AG08395 (cell line): ENCODE data around the gene PLEKHG3.
"Not testable (repeated sequence)": the region's sequence is repeated elsewhere in the genome, so short reads cannot be mapped to it uniquely, and the experiment has no call there.

Experiments used
- DNase-seq: peaks from one replicate; pipeline ENCODE4 v3.0.0; 2012; ENCODE audit warnings: mixed read lengths, low spot score

PLEKHG3 gene

GRCh38 chr14:64688031-64688430, 16.2 kb upstream of the PLEKHG3 start:
- DNase-seq, result no peak

- DNase-seq, result no peak
Observed at GRCh38 chr14:64688811-64689281, 15.4 kb upstream of the PLEKHG3 start.

DNA sequence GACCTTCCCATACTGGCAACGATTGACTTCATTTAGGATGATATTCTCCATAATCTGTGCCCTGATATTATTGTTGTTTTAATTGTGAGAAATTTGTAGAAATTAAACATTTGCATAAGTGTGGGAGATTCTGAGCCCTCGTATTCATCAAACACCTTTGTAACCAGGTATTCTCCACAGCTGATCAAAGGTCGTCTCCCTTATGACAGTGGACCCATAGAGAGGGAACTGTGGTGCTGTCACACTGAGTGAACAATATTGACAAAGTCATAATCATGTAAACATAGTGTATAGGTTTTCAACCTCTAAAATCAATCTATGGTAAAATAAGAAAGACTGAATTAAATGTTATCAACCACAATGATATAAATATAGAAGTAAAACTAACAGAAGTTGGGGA, 14.9 kb upstream of the PLEKHG3 start:
- no peak for DNase-seq

DNA sequence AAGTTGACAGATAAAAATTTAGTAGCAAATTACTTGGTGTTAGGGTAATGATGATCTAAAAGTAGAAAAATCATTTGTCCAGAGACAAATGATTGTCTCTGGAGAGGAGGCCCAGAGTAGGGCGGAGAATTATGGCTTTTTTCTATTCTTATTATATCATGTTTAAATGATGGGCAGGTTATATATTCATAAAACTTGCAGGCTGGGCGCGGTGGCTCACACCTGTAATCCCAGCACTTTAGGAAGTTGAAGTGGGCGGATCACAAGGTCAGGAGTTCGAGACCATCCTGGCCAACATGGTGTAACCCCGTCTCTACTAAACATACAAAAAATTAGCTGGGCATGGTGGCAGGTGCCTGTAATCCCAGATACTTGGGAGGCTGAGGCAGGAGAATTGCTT, 13.6 kb upstream of the PLEKHG3 start:
- not testable (repeated sequence) for DNase-seq

GRCh38 chr14:64691376-64691775, 12.8 kb upstream of the PLEKHG3 start:
- no peak for DNase-seq

GRCh38 chr14:64692189-64692985, 11.8 kb upstream of the PLEKHG3 start:
- DNase-seq, result no peak

DNA sequence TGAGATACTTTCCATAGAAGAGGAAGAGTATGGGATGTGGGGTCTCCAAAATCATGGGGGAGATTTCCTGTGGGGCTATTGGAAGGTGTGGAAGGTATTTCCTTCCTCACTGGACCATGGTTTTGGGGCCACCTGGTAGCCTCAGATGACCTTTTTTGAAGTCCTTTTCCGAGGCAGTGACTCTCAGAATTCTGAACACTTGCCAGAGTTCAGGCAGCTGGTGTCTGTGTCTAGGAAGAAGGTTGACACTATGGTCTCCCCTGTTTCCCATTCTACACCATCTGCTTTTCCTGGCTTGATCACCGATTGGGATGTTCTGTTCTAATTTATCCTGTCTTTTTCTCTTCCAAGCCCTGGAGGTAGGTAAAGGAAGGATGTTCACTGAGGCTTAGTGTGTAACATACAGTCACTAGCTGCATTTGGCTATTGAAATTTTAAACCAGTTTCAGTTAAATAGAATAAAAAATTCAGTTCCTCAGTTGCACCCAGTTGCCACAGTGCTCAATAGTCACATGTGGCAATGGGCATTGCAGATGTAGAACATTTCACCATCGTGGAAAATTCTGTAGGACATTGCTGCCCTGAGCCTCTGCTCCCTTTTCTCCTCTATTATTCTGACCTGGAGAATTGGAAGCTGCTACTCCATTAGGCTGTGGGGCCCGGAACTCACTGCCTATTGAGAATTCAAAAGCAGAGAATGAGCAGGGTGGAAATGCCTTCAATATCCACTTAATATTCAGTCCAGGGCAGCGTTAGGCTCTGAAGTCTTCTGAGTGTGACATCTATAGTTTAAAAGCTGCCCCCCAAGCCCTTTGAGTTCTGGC, 11.0 kb upstream of the PLEKHG3 start:
- no peak for DNase-seq

DNA sequence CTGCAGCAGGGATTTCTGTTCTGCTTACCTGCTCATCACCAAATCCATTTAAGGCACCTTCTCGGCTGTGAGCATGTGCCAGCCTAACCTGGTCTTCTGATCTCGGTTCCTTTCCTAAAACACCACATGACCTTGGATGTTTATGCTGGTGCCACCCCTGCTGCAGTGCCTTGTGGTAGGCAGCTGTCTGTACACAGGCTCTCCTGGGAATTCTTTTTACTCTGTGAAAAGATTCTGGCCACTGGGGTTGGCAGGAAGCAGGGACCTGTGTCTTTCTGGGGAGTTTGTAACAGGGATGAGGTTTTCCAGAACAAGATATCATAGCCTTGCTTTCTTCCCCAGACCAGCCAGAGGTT, 10.4 kb upstream of the PLEKHG3 start:
- no peak for DNase-seq

DNA sequence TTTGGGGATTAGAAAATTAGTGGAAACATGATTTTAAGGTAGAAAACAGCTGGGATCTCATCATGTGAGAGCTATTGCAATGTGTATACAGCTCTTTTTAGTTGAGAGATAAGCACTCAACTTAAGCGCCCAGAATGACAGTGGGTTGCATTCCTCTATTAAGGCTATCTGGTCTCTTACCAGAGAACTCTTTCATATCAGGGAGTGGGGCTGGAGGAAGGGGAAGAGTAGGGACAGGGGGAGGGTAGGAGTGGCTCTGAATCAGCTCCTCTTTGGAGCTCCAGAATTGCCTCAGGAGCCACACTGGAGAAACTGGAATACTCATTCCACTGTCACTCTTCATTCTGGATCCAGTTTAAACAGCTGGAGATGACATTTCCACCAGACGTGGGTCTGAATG, 9.2 kb upstream of the PLEKHG3 start:
- DNase-seq, result no peak

DNA sequence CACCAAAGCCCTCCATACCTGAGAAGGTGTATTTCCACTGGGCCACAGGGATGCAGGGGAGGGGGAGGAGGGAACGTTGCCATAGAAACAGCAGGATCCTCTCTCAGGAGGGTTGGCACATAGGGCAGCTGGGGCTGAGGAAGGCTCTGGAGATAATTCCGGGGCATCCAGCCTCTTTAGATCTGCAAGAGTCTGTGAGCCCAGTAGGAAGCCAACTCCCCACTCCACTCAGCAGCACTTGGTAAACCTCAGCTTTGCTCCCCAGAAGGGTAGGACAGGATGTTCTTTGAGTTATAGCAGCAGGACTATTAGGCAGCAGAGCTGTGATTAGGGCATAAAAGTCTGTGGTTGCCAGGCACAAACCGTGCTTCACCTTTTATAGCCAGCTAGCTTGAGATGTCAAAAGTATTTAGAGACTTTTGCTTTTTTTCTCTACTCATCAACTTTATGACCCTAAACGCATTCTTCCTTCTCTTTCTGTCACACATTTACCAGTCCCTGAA, 7.8 kb upstream of the PLEKHG3 start:
- DNase-seq, result no peak

- no peak for DNase-seq
Observed at GRCh38 chr14:64698903-64699302, 5.3 kb upstream of the PLEKHG3 start.

DNA sequence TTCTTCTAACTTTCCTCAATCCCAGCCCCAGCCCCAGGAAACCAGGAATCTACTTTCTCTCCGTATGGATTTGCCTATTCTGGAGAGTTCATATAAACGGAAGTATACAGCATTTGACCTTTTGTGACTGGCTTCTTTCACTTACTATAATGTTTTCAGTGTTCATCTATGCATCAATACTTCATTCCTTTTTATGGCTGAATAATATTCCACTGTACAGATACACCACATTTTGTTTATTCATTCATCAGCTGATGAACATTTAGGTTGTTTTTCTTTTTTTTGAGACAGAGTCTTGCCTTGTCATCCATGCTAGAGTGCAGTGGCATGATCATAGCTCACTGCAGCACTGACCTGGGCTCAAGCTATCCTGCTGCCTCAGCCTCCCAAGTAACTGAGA, 3.9 kb upstream of the PLEKHG3 start:
- no peak for DNase-seq

GRCh38 chr14:64700894-64701293, 3.3 kb upstream of the PLEKHG3 start:
- no peak for DNase-seq

DNA sequence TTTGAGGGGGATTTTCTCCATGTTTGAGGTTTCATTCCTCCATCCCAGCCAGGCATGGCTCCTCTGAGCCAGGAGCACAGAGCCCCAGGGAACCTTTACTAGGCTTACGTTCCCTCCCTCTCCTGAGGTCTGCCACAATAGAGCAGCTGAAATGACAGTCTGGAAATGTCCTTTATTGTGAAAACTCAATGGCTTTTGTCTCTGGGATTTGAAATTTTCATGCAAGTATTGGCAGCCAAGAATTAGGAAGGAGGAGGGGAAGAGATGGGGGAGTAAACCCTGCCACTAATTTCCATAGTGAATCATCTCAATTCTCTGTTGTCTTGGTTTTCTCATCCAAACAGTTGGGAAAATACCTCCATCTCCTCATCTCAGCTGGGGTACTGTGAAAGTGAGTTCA, 2.6 kb upstream of the PLEKHG3 start:
- DNase-seq, result no peak

DNA sequence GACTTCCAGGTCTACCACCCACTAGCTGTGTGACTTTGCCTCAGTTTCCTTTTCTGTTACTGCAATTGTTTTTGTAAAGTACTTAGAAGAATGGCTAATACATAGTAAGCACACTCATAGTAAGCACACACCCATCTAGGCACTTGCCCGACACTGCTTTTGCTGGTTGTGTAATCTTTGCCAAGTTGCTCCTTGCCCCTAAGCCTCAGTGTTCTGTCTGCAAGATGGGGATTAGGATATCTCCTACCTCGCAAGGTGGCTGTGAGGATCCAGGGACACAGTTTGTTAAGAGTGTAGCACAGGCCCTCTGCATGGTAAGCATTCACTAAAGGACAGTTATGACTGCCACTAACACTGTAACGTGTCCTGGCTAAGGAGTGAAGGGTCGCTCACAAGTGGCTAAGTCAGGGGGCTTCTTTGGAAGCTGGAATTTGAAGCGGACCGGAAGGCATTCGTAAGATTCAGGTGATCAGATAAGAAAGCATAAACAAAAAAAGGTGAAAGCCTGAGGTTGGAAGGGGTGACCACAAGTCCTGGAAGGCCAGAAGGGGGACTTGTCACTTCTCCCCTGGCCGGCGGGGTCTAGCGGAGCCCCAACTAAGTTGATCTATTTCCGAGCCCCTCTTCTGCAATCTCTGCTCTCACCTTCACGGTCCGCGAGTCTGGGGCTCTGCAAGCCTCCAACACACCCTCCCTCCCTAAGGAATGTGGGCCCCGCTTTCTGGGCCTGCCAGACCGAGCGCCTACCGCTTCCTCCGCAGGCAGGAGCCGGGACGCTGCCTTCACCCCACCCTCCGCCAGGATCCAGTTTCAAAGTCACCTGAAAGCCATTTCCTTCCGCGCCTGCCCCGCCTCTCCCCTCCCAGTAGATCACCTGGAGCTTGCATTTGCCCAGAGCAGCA, 1.5 kb upstream of the PLEKHG3 start:
- no peak for DNase-seq

DNA sequence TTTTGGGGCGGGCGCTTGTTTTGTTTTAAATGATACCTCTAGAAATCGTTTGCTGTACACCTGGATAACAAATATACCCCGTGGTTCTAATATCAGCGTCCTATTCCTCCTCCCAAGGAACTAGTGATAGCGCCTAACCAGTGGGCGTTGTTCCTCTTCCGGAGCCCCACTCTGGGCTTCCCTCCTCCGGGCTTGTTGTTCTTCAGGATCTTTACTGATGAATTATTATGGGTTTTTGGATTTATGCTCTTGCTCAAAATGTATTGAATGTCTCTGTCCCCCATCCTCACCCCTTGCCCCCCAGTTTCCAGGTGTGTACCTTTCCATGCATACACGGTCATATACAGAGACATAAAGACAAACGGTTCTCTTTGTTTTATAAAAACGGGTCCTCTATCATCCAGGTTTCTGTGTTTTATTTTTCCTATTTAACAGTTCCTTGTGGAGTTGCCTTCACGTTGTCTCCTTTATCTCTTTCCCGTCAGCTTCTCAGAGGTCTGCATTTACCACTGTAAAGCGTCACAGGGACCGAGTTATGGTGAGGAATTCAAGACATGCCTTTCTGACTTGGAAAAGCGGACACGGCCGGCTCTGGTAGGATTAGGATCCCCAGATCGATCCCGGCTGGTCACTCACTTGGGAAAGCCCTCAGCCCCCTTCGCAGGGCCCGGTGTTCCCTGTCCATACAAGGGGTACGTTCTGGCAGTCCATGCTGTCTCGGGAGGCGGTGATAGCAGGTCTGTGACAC, 655 bp upstream of the PLEKHG3 start:
- DNase-seq, result no peak

GRCh38 chr14:64704743-64705380, 638 bp downstream of the PLEKHG3 start:
- DNase-seq, result no peak

DNA sequence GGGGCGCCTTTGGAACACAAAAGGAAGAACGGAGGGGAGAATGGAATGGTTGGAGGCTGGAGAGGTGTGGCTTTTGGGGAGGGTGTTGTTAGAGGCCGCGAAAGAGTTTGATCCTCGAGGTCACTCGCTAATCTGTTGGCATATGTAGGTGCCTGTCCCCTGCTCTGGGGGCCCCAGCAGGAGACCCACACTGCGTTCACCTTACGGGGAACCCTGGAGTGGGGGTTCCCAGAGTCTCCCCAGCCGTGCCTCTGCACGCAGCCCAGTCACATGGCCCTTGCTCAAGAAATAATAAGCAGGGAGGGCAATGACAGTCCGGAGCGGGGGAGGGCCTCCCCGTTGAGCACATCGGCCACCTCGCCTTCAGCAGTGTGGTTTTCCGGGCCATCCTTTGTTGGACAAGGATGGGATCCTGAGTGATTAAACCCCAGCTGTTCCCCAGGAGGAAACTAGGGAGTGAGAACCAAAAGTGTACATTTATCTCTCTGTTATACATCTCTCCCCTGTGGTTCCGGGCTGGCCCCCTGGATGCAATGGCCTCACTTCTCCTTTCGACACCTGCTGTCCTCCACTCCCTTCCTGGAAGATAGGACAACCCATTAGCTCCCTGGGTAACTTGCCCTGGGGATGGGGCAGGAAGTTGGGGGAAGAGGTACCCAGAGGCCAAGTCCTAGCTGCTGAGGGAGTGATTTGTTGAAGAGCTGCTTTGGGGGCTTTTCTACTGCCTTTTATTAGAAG, 1.3 kb downstream of the PLEKHG3 start:
- no peak for DNase-seq

GRCh38 chr14:64706119-64706592, 1.9 kb downstream of the PLEKHG3 start:
- DNase-seq, result no peak

GRCh38 chr14:64706593-64707193, 2.5 kb downstream of the PLEKHG3 start:
- no peak for DNase-seq
